Measurements from ENCODE around the gene PREX1.

PREX1 gene

DNA sequence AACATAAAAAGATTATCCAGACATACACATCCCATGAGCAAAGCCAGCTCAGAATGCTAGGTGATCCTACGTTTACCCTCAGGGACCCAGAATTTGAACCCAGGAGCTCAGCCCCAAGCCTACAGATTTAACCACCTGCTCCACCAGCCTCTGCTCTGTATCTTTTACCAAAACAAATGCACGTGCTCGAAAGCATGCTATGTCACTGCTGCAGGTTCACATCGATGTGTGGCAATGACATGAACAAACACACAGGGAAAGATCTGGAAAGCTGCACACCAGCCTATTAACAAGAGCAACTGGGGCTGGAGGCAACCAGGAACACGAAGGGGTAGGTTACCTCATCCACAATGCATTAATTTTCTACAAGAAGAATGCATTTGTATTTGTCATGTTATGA, 32.1 kb downstream of the PREX1 start:
- Histone ChIP-seq H3K9ac (ENCODE audit: low read depth in 1 of 2, low read length in 2 of 2) (no peak overlapping the region), H3K9me3 (ENCODE audit: control insufficient read depth in 1 of 2, low read length in 2 of 2) (no peaks in the 10 kb centered on the region), H3K4me1 (ENCODE audit: control insufficient read depth in 1 of 2, insufficient read depth in 2 of 2, low read length in 2 of 2) (peaks cover 9 to 21% of the 10 kb centered on the region in 2 donors)

DNA sequence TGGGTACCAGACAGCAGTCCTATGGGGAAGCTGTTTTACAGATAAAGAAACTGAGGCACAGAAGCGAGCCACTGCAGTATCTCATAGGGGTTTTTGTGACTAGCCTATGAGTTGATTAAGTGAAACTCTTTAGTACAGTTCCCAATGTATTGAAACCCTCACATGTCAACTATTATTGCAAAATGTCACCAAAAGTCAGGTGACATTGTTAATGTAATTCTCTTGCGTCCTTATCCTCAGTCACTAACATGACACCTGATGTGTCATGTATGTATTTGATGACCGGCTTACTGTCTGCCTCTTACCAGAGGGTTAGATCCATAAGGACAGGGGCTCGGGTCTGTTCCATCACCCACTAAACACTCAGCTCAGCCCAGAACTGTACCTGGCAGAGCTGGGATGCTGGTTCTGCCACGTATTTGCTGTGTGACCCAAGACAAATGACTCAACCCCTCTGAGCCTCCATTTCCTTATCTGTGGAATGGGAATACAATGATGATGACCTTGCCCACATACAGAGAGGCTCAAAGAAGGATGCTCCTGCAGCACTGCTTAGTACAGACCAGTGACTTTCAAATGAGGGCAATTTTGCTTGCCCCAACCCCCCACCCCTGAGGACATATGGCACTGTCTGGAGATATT, 32.9 kb downstream of the PREX1 start:
- Histone ChIP-seq H3K4me1 (ENCODE audit: control insufficient read depth in 1 of 2, insufficient read depth in 2 of 2, low read length in 2 of 2) (peaks cover 14 to 28% of the 10 kb centered on the region in 2 donors), H3K4me3 (ENCODE audit: low read depth in 1 of 2, low read length in 2 of 2) (no peak overlapping the region), H3K9me3 (ENCODE audit: control insufficient read depth in 1 of 2, low read length in 2 of 2) (no peaks in the 10 kb centered on the region), H3K36me3 (ENCODE audit: control insufficient read depth in 1 of 2, insufficient read depth in 2 of 2, low read length in 2 of 2) (no peaks in the 10 kb centered on the region), H3K27ac (ENCODE audit: low read depth, low read length) (no peak overlapping the region), H3K27me3 (ENCODE audit: control insufficient read depth in 1 of 2, insufficient read depth in 2 of 2, low read length in 2 of 2) (no peaks in the 10 kb centered on the region), H3K9ac (ENCODE audit: low read depth in 1 of 2, low read length in 2 of 2) (no peak overlapping the region)

More for the DNA sequence above, 32.1 kb downstream of the PREX1 start:
- no peaks in the 10 kb centered on the region for H3K27me3 ChIP-seq (ENCODE audit: control insufficient read depth in 1 of 2, insufficient read depth in 2 of 2, low read length in 2 of 2)
- H3K4me3 ChIP-seq (ENCODE audit: low read depth in 1 of 2, low read length in 2 of 2) = no peak overlapping the region
- H3K36me3 ChIP-seq (ENCODE audit: control insufficient read depth in 1 of 2, insufficient read depth in 2 of 2, low read length in 2 of 2) = no peaks in the 10 kb centered on the region
- no peak overlapping the region for H3K27ac ChIP-seq (ENCODE audit: low read depth, low read length)

DNA sequence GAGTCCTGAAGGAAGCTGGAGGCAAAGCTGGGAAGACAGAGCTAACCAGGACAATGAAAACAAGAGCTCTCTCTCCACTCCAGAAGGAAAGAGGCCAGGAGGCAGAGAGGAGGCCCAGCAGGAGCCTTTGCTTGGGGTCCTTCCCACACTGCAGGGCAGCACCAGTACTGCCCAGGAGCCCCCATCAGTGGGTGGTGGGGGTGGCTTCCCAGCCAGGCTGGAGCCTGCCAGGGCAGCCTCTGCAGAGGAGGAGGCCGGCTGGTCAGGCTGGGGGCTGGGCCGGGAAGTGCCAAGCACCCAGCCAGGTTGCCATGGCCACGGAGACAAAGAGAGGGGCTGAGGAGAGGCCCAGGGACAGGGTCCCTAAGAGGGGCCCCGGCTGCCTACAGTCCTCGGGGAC, 33.4 kb downstream of the PREX1 start:
- Histone ChIP-seq H3K27ac (ENCODE audit: low read depth, low read length) (no peak overlapping the region), H3K4me1 (ENCODE audit: control insufficient read depth in 1 of 2, insufficient read depth in 2 of 2, low read length in 2 of 2) (peaks cover 14 to 30% of the 10 kb centered on the region in 2 donors), H3K36me3 (ENCODE audit: control insufficient read depth in 1 of 2, insufficient read depth in 2 of 2, low read length in 2 of 2) (no peaks in the 10 kb centered on the region), H3K9ac (ENCODE audit: low read depth in 1 of 2, low read length in 2 of 2) (no peak overlapping the region), H3K27me3 (ENCODE audit: control insufficient read depth in 1 of 2, insufficient read depth in 2 of 2, low read length in 2 of 2) (no peaks in the 10 kb centered on the region), H3K9me3 (ENCODE audit: control insufficient read depth in 1 of 2, low read length in 2 of 2) (no peaks in the 10 kb centered on the region), H3K4me3 (ENCODE audit: low read depth in 1 of 2, low read length in 2 of 2) (no peak overlapping the region)

DNA sequence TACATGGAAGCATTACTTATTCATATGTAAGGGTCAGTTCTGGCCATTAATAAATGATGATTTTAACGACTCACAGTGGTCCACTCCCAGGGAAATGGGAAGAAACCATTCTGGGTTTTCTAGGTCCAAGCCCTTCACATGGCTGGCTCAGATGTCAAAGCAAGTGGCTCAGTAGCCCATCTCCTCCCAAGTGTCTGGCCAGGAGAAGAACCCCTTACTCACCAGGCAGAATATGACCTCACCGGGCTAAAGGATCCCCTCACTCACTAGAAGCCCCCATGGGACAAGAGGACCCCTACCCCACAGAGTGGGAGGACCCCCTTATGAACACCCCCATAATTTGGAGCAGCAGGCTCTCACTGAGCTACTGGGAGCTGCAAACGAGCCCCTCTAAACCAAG, 34.0 kb downstream of the PREX1 start:
- H3K36me3 ChIP-seq (ENCODE audit: control insufficient read depth in 1 of 2, insufficient read depth in 2 of 2, low read length in 2 of 2) = no peaks in the 10 kb centered on the region
- H3K9ac ChIP-seq (ENCODE audit: low read depth in 1 of 2, low read length in 2 of 2) = no peak overlapping the region
- H3K27me3 ChIP-seq (ENCODE audit: control insufficient read depth in 1 of 2, insufficient read depth in 2 of 2, low read length in 2 of 2) = no peaks in the 10 kb centered on the region
- peaks cover 14 to 30% of the 10 kb centered on the region in 2 donors for H3K4me1 ChIP-seq (ENCODE audit: control insufficient read depth in 1 of 2, insufficient read depth in 2 of 2, low read length in 2 of 2)
- no peaks in the 10 kb centered on the region for H3K9me3 ChIP-seq (ENCODE audit: control insufficient read depth in 1 of 2, low read length in 2 of 2)
- H3K27ac ChIP-seq (ENCODE audit: low read depth, low read length) = no peak overlapping the region
- no peak overlapping the region for H3K4me3 ChIP-seq (ENCODE audit: low read depth in 1 of 2, low read length in 2 of 2)

DNA sequence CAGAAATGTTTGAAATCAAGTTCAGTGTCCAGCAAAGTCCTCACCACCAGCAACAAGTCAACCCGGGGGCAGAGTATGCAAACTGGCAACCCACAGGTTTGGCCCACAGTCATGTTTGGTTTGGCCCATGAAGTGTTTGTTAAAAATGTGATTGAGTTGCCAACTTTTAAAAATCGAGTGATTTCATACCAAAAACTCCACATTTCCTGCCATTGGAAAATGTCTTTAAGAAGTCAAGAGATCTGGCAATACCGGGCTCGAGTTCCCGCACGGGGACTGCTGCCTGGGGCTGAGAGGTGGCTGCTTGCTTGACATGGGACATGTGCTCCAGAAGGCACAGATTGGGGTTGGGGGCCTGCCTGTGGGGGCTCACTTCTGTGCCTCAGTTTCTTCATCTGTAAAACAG, 36.1 kb downstream of the PREX1 start:
- Histone ChIP-seq H3K27me3 (ENCODE audit: control insufficient read depth in 1 of 2, insufficient read depth in 2 of 2, low read length in 2 of 2) (no peaks in the 10 kb centered on the region), H3K36me3 (ENCODE audit: control insufficient read depth in 1 of 2, insufficient read depth in 2 of 2, low read length in 2 of 2) (no peaks in the 10 kb centered on the region), H3K27ac (ENCODE audit: low read depth, low read length) (no peak overlapping the region), H3K4me3 (ENCODE audit: low read depth in 1 of 2, low read length in 2 of 2) (no peak overlapping the region), H3K9ac (ENCODE audit: low read depth in 1 of 2, low read length in 2 of 2) (no peak overlapping the region), H3K4me1 (ENCODE audit: control insufficient read depth in 1 of 2, insufficient read depth in 2 of 2, low read length in 2 of 2) (peaks cover 20 to 22% of the 10 kb centered on the region in 2 donors), H3K9me3 (ENCODE audit: control insufficient read depth in 1 of 2, low read length in 2 of 2) (no peaks in the 10 kb centered on the region)

DNA sequence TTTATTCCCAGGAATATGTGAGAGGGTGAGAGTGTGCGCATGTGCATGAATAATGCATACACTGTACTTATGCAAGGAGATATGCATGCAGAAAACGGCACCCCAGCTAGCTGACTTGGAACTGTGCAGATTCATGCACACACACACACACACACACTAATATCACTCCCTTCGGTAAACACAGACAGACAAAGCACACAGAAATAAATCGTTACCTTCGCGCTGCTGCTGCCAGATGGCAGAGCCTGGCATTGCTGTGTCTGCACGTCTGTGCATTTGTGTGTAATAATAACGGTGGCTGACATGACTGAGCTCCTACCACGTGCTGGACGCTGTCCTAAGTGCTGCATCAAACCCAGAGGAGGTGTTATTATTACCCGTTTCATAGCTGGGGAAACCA, 36.8 kb downstream of the PREX1 start:
- H3K9ac ChIP-seq (ENCODE audit: low read depth in 1 of 2, low read length in 2 of 2) = no peak overlapping the region
- no peaks in the 10 kb centered on the region for H3K27me3 ChIP-seq (ENCODE audit: control insufficient read depth in 1 of 2, insufficient read depth in 2 of 2, low read length in 2 of 2)
- no peak overlapping the region for H3K27ac ChIP-seq (ENCODE audit: low read depth, low read length)
- H3K9me3 ChIP-seq (ENCODE audit: control insufficient read depth in 1 of 2, low read length in 2 of 2) = no peaks in the 10 kb centered on the region
- no peaks in the 10 kb centered on the region for H3K36me3 ChIP-seq (ENCODE audit: control insufficient read depth in 1 of 2, insufficient read depth in 2 of 2, low read length in 2 of 2)
- peaks cover 20 to 22% of the 10 kb centered on the region in 2 donors for H3K4me1 ChIP-seq (ENCODE audit: control insufficient read depth in 1 of 2, insufficient read depth in 2 of 2, low read length in 2 of 2)
- H3K4me3 ChIP-seq (ENCODE audit: low read depth in 1 of 2, low read length in 2 of 2) = no peak overlapping the region

DNA sequence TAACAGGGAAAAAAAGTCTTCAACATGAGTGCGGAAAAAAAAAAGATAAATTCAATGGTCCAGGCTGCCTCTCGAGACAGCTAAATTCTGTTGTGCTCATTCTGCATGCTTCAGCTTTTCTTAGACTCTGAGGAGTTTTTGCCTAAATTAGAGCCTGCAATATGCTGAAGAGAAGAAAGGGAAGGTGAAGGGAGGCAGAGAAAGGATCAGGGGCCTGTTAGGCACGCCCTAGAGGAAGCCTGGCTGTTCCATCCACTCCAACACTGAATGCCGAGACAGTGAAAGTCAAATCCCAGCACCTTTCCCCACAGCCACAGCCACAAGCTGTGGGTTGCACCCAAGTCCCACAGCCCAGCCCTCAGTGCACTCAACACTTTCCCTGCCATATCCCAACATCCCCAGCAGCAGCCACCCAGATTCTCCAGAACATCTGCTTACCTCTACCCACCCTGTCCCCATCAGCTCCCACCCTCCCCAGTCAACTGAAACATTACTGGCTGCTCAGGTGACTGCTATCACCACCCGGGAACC, 37.3 kb downstream of the PREX1 start:
- no peaks in the 10 kb centered on the region for H3K36me3 ChIP-seq (ENCODE audit: control insufficient read depth in 1 of 2, insufficient read depth in 2 of 2, low read length in 2 of 2)
- no peaks in the 10 kb centered on the region for H3K9me3 ChIP-seq (ENCODE audit: control insufficient read depth in 1 of 2, low read length in 2 of 2)
- H3K4me1 ChIP-seq (ENCODE audit: control insufficient read depth in 1 of 2, insufficient read depth in 2 of 2, low read length in 2 of 2) = peaks cover 20 to 22% of the 10 kb centered on the region in 2 donors
- H3K9ac ChIP-seq (ENCODE audit: low read depth in 1 of 2, low read length in 2 of 2) = no peak overlapping the region
- H3K4me3 ChIP-seq (ENCODE audit: low read depth in 1 of 2, low read length in 2 of 2) = no peak overlapping the region
- H3K27me3 ChIP-seq (ENCODE audit: control insufficient read depth in 1 of 2, insufficient read depth in 2 of 2, low read length in 2 of 2) = no peaks in the 10 kb centered on the region
- H3K27ac ChIP-seq (ENCODE audit: low read depth, low read length) = no peak overlapping the region

DNA sequence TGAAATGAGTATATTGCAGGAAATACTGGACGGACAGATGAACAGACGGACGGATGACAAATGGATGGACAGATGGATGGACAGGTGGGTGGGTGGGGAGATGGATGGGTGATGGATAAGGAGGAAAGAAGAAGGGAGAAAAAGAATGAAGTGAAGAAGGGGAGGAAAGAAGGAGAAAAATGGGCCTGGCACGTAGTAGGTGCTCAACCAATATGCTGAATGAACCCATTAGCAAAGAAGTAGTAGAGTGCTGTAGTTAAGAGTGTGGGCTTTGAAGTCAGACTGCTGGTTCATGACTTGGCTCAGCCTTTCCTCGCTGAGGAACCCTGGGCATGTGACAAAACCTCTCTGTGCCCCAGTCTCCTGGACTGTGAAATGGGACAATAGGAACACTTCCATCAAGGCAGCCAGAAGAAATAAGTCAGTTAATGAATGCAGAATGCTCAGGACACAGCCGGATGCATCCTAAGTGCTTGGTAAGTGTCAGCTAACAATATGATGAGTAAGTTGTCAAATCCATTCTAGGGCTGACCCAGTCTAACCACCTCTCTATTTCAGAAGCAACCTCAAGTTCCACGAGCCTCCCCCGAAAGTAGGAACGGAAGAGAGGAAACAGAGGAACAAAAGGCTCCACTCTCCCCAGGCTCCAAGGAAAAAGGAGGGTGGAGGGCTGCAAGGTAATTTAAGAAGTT, 37.9 kb downstream of the PREX1 start:
- no peak overlapping the region for H3K4me3 ChIP-seq (ENCODE audit: low read depth in 1 of 2, low read length in 2 of 2)
- peaks cover 20 to 22% of the 10 kb centered on the region in 2 donors for H3K4me1 ChIP-seq (ENCODE audit: control insufficient read depth in 1 of 2, insufficient read depth in 2 of 2, low read length in 2 of 2)
- H3K27ac ChIP-seq (ENCODE audit: low read depth, low read length) = no peak overlapping the region
- H3K9ac ChIP-seq (ENCODE audit: low read depth in 1 of 2, low read length in 2 of 2) = no peak overlapping the region
- no peaks in the 10 kb centered on the region for H3K27me3 ChIP-seq (ENCODE audit: control insufficient read depth in 1 of 2, insufficient read depth in 2 of 2, low read length in 2 of 2)
- no peaks in the 10 kb centered on the region for H3K36me3 ChIP-seq (ENCODE audit: control insufficient read depth in 1 of 2, insufficient read depth in 2 of 2, low read length in 2 of 2)
- no peaks in the 10 kb centered on the region for H3K9me3 ChIP-seq (ENCODE audit: control insufficient read depth in 1 of 2, low read length in 2 of 2)

DNA sequence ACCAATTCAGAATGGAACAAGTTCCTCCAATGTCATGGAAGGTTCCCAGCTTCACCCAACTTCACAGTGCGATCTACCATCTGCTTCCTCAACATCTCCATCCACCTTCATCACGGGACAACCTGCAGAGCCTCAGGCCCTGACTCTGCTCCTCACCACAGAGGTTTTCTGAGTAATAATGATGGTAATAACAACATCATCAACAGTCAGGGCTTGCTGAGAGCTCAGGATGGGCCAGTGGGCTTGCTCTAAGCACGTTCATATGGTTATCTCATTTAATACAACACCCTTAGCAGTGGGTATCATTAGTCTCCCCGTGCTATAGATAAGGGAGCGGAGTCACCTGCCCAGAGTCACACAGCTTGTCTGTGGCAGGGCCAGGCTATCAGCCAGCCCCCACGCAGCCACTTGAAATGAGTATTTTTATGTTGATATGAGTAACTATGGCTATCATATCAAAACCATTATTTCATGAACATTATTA, 38.6 kb downstream of the PREX1 start:
- H3K9ac ChIP-seq (ENCODE audit: low read depth in 1 of 2, low read length in 2 of 2) = no peak overlapping the region
- H3K4me3 ChIP-seq (ENCODE audit: low read depth in 1 of 2, low read length in 2 of 2) = no peak overlapping the region
- H3K27ac ChIP-seq (ENCODE audit: low read depth, low read length) = no peak overlapping the region
- H3K9me3 ChIP-seq (ENCODE audit: control insufficient read depth in 1 of 2, low read length in 2 of 2) = no peaks in the 10 kb centered on the region
- peaks cover 20 to 26% of the 10 kb centered on the region in 2 donors for H3K4me1 ChIP-seq (ENCODE audit: control insufficient read depth in 1 of 2, insufficient read depth in 2 of 2, low read length in 2 of 2)
- no peaks in the 10 kb centered on the region for H3K36me3 ChIP-seq (ENCODE audit: control insufficient read depth in 1 of 2, insufficient read depth in 2 of 2, low read length in 2 of 2)
- H3K27me3 ChIP-seq (ENCODE audit: control insufficient read depth in 1 of 2, insufficient read depth in 2 of 2, low read length in 2 of 2) = no peaks in the 10 kb centered on the region

DNA sequence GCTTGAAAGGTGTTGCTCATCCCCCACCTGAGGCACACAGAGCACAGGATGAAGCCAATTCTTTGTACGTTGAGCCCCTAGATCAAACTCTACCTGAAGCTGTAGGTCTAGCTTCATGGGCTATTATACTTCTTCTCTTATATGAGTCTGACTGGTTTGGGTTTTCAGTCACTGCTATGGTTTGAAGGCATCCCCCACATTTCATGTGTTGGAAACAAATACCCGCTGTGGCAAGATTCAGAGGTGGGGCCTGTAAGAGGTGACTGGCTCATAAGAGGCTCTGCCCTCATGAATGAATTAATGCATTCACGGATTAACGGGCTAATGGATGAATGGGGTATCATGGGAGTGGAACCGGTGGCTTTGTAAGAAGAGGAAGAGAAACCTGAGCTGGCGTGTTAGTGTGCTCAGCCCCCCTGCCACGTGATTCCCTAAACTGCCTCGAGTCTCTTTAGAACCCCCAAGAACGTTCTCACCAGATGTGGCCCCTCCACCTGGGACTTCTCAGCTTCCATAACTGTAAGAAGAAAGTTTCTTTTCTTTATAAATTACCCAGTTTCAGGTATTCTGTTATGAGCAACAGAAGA, 39.2 kb downstream of the PREX1 start:
- H3K36me3 ChIP-seq (ENCODE audit: control insufficient read depth in 1 of 2, insufficient read depth in 2 of 2, low read length in 2 of 2) = no peaks in the 10 kb centered on the region
- no peaks in the 10 kb centered on the region for H3K27me3 ChIP-seq (ENCODE audit: control insufficient read depth in 1 of 2, insufficient read depth in 2 of 2, low read length in 2 of 2)
- H3K9me3 ChIP-seq (ENCODE audit: control insufficient read depth in 1 of 2, low read length in 2 of 2) = no peaks in the 10 kb centered on the region
- H3K9ac ChIP-seq (ENCODE audit: low read depth in 1 of 2, low read length in 2 of 2) = no peak overlapping the region
- no peak overlapping the region for H3K4me3 ChIP-seq (ENCODE audit: low read depth in 1 of 2, low read length in 2 of 2)
- peaks cover 21 to 30% of the 10 kb centered on the region in 2 donors for H3K4me1 ChIP-seq (ENCODE audit: control insufficient read depth in 1 of 2, insufficient read depth in 2 of 2, low read length in 2 of 2)
- H3K27ac ChIP-seq (ENCODE audit: low read depth, low read length) = no peak overlapping the region
